ENCODE data around the gene TNP2. TPM values are rescaled to one million over a fixed set of nuclear protein-coding genes. Genes with fewer than 3 reads are reported as not detected.

TNP2 gene
- total RNA-seq, 5 donors from 2014 or later (not counting 1 experiment from before 2014, with no cell fraction given): not detected

DNA sequence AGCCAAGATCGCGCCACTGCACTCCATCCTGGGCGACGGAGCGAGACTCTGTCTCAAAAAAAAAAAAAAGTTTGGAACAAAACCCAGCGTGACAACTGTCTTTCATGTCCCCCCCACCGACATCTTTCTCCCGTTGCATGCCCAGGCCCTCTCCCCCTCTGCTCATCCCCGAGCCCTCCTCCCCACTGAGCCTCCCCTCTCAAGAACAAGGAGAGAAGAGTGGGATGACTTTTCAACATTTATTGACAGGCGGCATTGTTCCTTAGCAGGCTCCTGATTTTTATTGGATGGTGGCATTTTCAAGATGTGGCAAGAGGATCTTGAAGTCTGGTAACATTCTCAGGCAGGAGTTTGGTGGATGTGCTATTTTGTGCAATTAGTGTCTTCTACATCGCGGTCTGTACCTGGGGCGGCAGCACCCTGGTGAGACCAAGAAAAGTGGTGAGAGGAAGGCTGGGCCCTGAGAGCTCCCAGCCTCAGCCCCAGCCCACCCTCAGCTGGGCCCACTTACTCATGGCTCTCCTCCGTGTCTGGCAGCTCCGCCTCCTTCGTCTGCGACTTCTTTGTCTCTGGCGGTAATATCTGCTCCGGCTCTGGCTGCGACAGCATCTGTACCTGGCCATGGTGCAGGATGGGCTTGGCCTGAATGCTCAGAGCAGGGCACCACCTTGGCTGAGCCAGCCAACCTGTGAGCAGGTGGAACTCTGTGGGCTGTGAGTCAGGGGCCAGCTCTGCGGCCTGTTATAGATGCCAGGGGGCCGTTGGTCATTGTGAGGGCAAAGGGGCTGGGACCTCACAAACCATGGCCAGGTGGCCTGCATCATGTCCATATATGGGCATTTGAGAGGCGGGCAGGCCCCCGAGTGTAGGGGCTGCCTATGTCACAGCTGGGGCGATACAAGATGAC, 11.7 kb upstream of the TNP2 start, which contains the start of gene PRM1:
PRM1 (minus strand) TSS at position 715 of the 907 bp plus-strand sequence; CDS start at position 623, 92 bp downstream.
- 94% methylated on average over 16 of the region's 25 CpGs for WGBS (ENCODE audit: insufficient coverage)
- Mint-ChIP-seq H3K36me3 (no peaks in the 10 kb centered on the region), H3K4me1 (peaks cover 0 to 6% (median 2%) of the 10 kb centered on the region in 3 donors), H3K27me3 (peaks cover 0 to 7% of the 10 kb centered on the region in 2 donors), H3K9me3 (no peaks in the 10 kb centered on the region), H3K4me3 (no peak within 1 kb of the TSS), H3K27ac (peak within 1 kb of the TSS in 1 of 2 donors; percentile 54)
- DNase-seq (no peak), ATAC-seq (replicated peaks in 1 of 4) (no peak)
- no peaks in the 10 kb centered on the region for H3K9me3 ChIP-seq
- peaks cover 0 to 17% of the 10 kb centered on the region in 2 experiments for H3K27me3 ChIP-seq (replicated peaks in 1 of 2; ENCODE audit: control insufficient read depth in 2 of 2, extremely low read depth in 1 of 2, insufficient read depth in 2 of 2, low read length in 1 of 2)
- no peak within 1 kb of the TSS for H3K4me3 ChIP-seq (ENCODE audit: control insufficient read depth in 1 of 2, extremely low read depth in 1 of 2, low read length in 1 of 2)
- CTCF ChIA-PET: interaction anchor here in 1 of 2 donors (0.7 kb wide), 1 partner anchor 89 kb away, joined by 3 read pairs; no protein-coding TSS in a partner anchor
- no peak within 1 kb of the TSS for H3K27ac ChIP-seq (ENCODE audit: low read length)
- H3K36me3 ChIP-seq (ENCODE audit: control insufficient read depth in 2 of 2, extremely low read depth in 1 of 2, insufficient read depth in 1 of 2, low read length in 1 of 2): no peaks in the 10 kb centered on the region
- POLR2A ChIA-PET: no interaction called here
- no peaks in the 10 kb centered on the region for H3K4me1 ChIP-seq (ENCODE audit: control insufficient read depth in 1 of 2, extremely low read depth in 1 of 2, insufficient read depth in 2 of 2, low read length in 2 of 2)

DNA sequence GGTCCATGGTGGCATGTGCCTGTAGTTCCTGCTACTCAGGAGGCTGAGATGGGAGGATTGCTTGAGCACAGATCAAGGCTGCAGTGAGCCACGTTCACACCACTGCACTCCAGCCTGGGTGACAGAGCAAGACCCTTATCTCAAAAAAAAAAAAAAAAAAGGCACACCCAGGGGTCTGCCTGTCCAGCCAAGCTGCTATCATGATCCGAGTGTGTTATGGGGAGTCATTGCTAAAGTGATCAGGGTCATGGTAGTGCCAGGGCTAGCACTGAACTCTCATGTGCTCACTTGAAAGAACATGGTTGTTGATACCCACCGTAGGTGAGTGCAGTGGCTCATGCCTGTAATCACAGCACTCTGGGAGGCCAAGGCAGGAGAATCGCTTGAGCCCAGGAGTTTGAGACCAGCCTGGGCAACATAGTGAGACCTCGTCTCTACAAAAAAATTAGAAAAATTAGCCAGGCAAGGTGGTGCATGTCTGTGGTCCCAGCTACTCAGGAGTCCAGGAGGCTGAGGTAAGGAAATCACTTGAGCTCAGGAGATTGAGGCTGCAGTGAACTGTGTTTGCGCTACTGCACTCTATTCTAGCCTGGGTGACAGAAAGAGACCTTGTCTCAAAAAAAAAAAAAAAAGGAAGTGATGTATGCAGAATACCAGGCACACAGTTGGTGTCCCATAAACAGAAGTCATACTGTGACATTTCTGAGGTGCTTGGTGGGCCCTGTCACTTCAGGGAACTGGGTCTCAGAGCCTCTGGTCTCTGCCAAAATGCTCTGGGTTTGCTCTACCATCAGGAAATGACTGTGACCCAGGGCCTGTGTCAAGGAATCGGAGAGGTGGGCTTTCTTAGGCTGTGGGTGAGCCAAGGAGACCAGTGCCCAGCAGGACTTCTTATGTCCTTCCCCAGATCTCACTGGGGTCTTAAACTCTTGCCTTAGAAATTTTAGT, 9.8 kb upstream of the TNP2 start:
- ChIA-PET CTCF (interaction anchor here in 1 of 2 donors (0.6 kb wide), 1 partner anchor 1543 kb away, joined by 4 read pairs; no protein-coding TSS in a partner anchor), POLR2A (no interaction called here)
- no peaks in the 10 kb centered on the region for H3K36me3 ChIP-seq (ENCODE audit: control insufficient read depth in 2 of 2, extremely low read depth in 1 of 2, insufficient read depth in 1 of 2, low read length in 1 of 2)
- H3K9me3 Mint-ChIP-seq: no peaks in the 10 kb centered on the region
- H3K9me3 ChIP-seq: no peaks in the 10 kb centered on the region
- peaks cover 0 to 6% (median 2%) of the 10 kb centered on the region in 3 donors for H3K4me1 Mint-ChIP-seq
- DNase-seq (no peak), ATAC-seq (replicated peaks in 1 of 4) (no peak)
- H3K4me3 ChIP-seq (ENCODE audit: control insufficient read depth in 1 of 2, extremely low read depth in 1 of 2, low read length in 1 of 2): no peak overlapping the region
- peaks cover 0 to 22% of the 10 kb centered on the region in 2 experiments for H3K27me3 ChIP-seq (replicated peaks in 1 of 2; ENCODE audit: control insufficient read depth in 2 of 2, extremely low read depth in 1 of 2, insufficient read depth in 2 of 2, low read length in 1 of 2)
- H3K27me3 Mint-ChIP-seq: peaks cover 0 to 7% of the 10 kb centered on the region in 2 donors
- H3K4me1 ChIP-seq (ENCODE audit: control insufficient read depth in 1 of 2, extremely low read depth in 1 of 2, insufficient read depth in 2 of 2, low read length in 2 of 2): no peaks in the 10 kb centered on the region
- H3K27ac ChIP-seq (ENCODE audit: low read length): no peak overlapping the region
- WGBS (ENCODE audit: insufficient coverage): 79% methylated on average over 3 of the region's 7 CpGs
- no peak overlapping the region for H3K4me3 Mint-ChIP-seq
- H3K27ac Mint-ChIP-seq: no peak overlapping the region
- no peaks in the 10 kb centered on the region for H3K36me3 Mint-ChIP-seq

DNA sequence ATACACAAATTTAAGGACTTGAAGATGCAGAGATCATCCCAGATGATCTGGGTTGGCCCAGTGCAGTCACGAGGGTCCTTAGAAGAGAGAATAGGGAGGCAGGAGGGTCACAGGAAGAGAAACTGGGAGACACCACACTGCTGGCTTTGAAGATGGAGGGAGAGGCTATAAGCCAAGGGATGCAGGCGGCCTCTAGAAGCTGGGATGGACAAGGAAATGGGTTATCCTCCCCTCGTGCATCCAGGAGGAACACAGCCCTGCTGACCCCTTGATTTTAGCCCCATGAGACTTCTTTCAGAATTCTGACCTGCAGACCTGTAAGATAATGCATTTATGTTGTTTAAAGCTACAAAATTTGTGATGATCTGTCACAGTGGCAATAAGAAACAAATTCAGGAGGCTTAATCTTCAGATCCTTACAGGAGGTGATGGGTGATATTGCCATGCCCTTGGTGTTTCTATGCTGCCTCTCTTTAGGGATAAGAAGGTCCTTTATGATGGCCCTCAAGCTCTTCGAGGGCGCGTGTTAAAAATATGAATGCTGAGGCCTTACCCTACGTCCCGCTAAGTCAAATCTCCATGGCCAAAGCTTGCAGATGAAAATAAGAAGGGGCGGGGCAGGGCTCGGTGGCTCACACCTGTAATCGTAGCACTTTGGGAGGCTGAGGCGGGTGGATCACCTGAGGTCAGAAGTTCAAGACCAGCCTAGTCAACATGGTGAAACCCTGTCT, 8.6 kb upstream of the TNP2 start:
- Mint-ChIP-seq H3K36me3 (no peaks in the 10 kb centered on the region), H3K27me3 (peaks cover 0 to 2% of the 10 kb centered on the region in 2 donors), H3K4me3 (no peak overlapping the region), H3K27ac (no peak overlapping the region), H3K9me3 (no peaks in the 10 kb centered on the region), H3K4me1 (peaks cover 0 to 6% (median 2%) of the 10 kb centered on the region in 3 donors)
- CTCF ChIA-PET: no interaction called here
- ATAC-seq (replicated peaks in 1 of 4) (no peak), DNase-seq (no peak)
- Histone ChIP-seq H3K4me3 (ENCODE audit: control insufficient read depth in 1 of 2, extremely low read depth in 1 of 2, low read length in 1 of 2) (no peak overlapping the region), H3K9me3 (no peaks in the 10 kb centered on the region), H3K27ac (ENCODE audit: low read length) (no peak overlapping the region), H3K27me3 (replicated peaks in 1 of 2; ENCODE audit: control insufficient read depth in 2 of 2, extremely low read depth in 1 of 2, insufficient read depth in 2 of 2, low read length in 1 of 2) (peaks cover 0 to 19% of the 10 kb centered on the region in 2 experiments), H3K36me3 (ENCODE audit: control insufficient read depth in 2 of 2, extremely low read depth in 1 of 2, insufficient read depth in 1 of 2, low read length in 1 of 2) (no peaks in the 10 kb centered on the region), H3K4me1 (ENCODE audit: control insufficient read depth in 1 of 2, extremely low read depth in 1 of 2, insufficient read depth in 2 of 2, low read length in 2 of 2) (no peaks in the 10 kb centered on the region)
- POLR2A ChIA-PET: no interaction called here
- 80% methylated on average over 9 of the region's 12 CpGs for WGBS (ENCODE audit: insufficient coverage)

- peaks cover 0 to 6% (median 2%) of the 10 kb centered on the region in 3 donors for H3K4me1 Mint-ChIP-seq
- Histone ChIP-seq H3K4me3 (ENCODE audit: control insufficient read depth in 1 of 2, extremely low read depth in 1 of 2, low read length in 1 of 2) (no peak overlapping the region), H3K9me3 (no peaks in the 10 kb centered on the region), H3K4me1 (ENCODE audit: control insufficient read depth in 1 of 2, extremely low read depth in 1 of 2, insufficient read depth in 2 of 2, low read length in 2 of 2) (no peaks in the 10 kb centered on the region), H3K36me3 (ENCODE audit: control insufficient read depth in 2 of 2, extremely low read depth in 1 of 2, insufficient read depth in 1 of 2, low read length in 1 of 2) (no peaks in the 10 kb centered on the region), H3K27ac (ENCODE audit: low read length) (no peak overlapping the region), H3K27me3 (replicated peaks in 1 of 2; ENCODE audit: control insufficient read depth in 2 of 2, extremely low read depth in 1 of 2, insufficient read depth in 2 of 2, low read length in 1 of 2) (peaks cover 0 to 19% of the 10 kb centered on the region in 2 experiments)
- H3K36me3 Mint-ChIP-seq: no peaks in the 10 kb centered on the region
- ChIA-PET POLR2A (no interaction called here), CTCF (interaction anchor here in 1 of 2 donors (0.6 kb wide), 1 partner anchor 95 kb away, joined by 8 read pairs; no protein-coding TSS in a partner anchor)
- no peak overlapping the region for H3K4me3 Mint-ChIP-seq
- H3K27ac Mint-ChIP-seq: peak overlapping the region in 1 of 2 donors; percentile 61
- 90% methylated on average over 5 of the region's 11 CpGs for WGBS (ENCODE audit: insufficient coverage)
- H3K9me3 Mint-ChIP-seq: no peaks in the 10 kb centered on the region
- no peaks in the 10 kb centered on the region for H3K27me3 Mint-ChIP-seq
- DNase-seq (no peak), ATAC-seq (replicated peaks in 1 of 4) (no peak)
These were observed 7.9 kb upstream of the TNP2 start for GRCh38 chr16:11276896-11277593.

- H3K27me3 Mint-ChIP-seq: no peaks in the 10 kb centered on the region
- H3K4me1 Mint-ChIP-seq: peaks cover 0 to 6% (median 2%) of the 10 kb centered on the region in 3 donors
- ChIA-PET CTCF (interaction anchor here in 1 of 2 donors (0.6 kb wide), 1 partner anchor 96 kb away, joined by 8 read pairs; no protein-coding TSS in a partner anchor), POLR2A (no interaction called here)
- ATAC-seq (replicated peaks in 1 of 4) (no peak), DNase-seq (no peak)
- Histone ChIP-seq H3K4me1 (ENCODE audit: control insufficient read depth in 1 of 2, extremely low read depth in 1 of 2, insufficient read depth in 2 of 2, low read length in 2 of 2) (no peaks in the 10 kb centered on the region), H3K4me3 (ENCODE audit: control insufficient read depth in 1 of 2, extremely low read depth in 1 of 2, low read length in 1 of 2) (no peak within 1 kb of the TSS), H3K27ac (ENCODE audit: low read length) (no peak within 1 kb of the TSS), H3K9me3 (no peaks in the 10 kb centered on the region), H3K27me3 (replicated peaks in 1 of 2; ENCODE audit: control insufficient read depth in 2 of 2, extremely low read depth in 1 of 2, insufficient read depth in 2 of 2, low read length in 1 of 2) (peaks cover 0 to 19% of the 10 kb centered on the region in 2 experiments), H3K36me3 (ENCODE audit: control insufficient read depth in 2 of 2, extremely low read depth in 1 of 2, insufficient read depth in 1 of 2, low read length in 1 of 2) (no peaks in the 10 kb centered on the region)
- H3K9me3 Mint-ChIP-seq: no peaks in the 10 kb centered on the region
- WGBS (ENCODE audit: insufficient coverage): 93% methylated on average over 20 of the region's 26 CpGs
- H3K27ac Mint-ChIP-seq: peak within 1 kb of the TSS in 1 of 2 donors; percentile 61
- H3K4me3 Mint-ChIP-seq: no peak within 1 kb of the TSS
- H3K36me3 Mint-ChIP-seq: no peaks in the 10 kb centered on the region
These were observed 7.2 kb upstream of the TNP2 start, which contains the start of gene PRM2 for GRCh38 chr16:11276143-11276895. PRM2 (minus strand) TSS chr16:11276480; CDS start chr16:11276370, 110 bp downstream.

Data from T-cell (primary cell).